Ishikawa (cell line): ENCODE data around the gene KRT7.
A peak's percentile ranks its signal among the peaks of the same experiment; 100 is the strongest.

Experiments used
- CEBPB ChIP-seq: IDR thresholded peaks from 2 replicates; pipeline ENCODE4 v1.6.1; 2012
- CREB1 ChIP-seq: IDR thresholded peaks from 2 replicates; pipeline ENCODE4 v1.6.1; 2012; ENCODE audit warnings: low read depth
- EGR1 ChIP-seq: IDR thresholded peaks from 2 replicates; pipeline ENCODE4 v1.6.1; 2012
- EP300 ChIP-seq: IDR thresholded peaks from 2 replicates; pipeline ENCODE4 v1.6.1; 2012; ENCODE audit warnings: borderline replicate concordance
- FOXM1 ChIP-seq: IDR thresholded peaks from 2 replicates; pipeline ENCODE4 v1.6.1; 2012; ENCODE audit warnings: low read depth, borderline replicate concordance
- MAX ChIP-seq: IDR thresholded peaks from 2 replicates; pipeline ENCODE4 v1.6.1; 2012
- NFIC ChIP-seq: IDR thresholded peaks from 2 replicates; pipeline ENCODE4 v1.6.1; 2012
- RAD21 ChIP-seq: IDR thresholded peaks from 2 replicates; pipeline ENCODE4 v1.6.1; 2012; ENCODE audit warnings: low read depth
- REST ChIP-seq: IDR thresholded peaks from 2 replicates; pipeline ENCODE4 v1.6.1; 2012; ENCODE audit warnings: low read depth, mild to moderate bottlenecking
- TAF1 ChIP-seq: IDR thresholded peaks from 2 replicates; pipeline ENCODE4 v1.6.1; 2012; ENCODE audit warnings: low read depth, mild to moderate bottlenecking
- TCF12 ChIP-seq: IDR thresholded peaks from 2 replicates; pipeline ENCODE4 v1.6.1; 2012; ENCODE audit warnings: low read depth
- TEAD4 ChIP-seq: IDR thresholded peaks from 2 replicates; pipeline ENCODE4 v1.6.1; 2012
- USF1 ChIP-seq: IDR thresholded peaks from 2 replicates; pipeline ENCODE4 v1.6.1; 2012
- YY1 ChIP-seq: IDR thresholded peaks from 2 replicates; pipeline ENCODE4 v1.6.1; 2012; ENCODE audit warnings: low read depth
- ZBTB7A ChIP-seq: IDR thresholded peaks from 2 replicates; pipeline ENCODE4 v1.6.1; 2012; ENCODE audit warnings: low read depth

KRT7 gene

DNA sequence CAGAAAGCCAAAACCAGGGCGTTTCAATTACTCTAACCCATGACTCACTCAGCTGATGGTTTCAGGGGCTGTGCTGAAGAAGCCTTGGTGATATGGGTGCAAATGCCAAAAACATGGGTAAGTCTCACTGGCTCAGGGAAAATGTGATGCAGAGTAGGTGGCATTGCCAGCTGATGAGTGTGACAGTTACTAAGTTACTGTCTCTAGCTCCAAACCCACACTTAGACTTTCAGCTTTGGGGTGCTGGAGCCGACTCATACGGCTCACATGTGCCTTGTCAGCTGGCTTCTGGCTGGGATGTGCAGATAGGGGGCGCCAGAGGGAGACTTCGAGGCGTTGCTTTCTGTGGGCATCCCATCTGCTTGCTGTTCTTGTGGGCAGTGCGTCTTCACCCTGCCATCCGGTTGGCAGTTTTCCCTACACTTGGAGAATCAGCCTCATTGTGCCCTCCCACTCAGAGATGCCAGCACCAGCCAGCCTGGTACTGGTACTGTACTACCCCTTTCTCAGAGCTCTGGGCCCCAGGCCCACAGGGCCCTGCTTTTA is 11.1 kb upstream of the KRT7 start:
- TF ChIP-seq TAF1 (no peak), USF1 (no peak), TEAD4 (no peak), EP300 (peak; percentile 14; the same call in 1 of the 2 replicates), CREB1 (no peak), NFIC (peak; percentile 54), EGR1 (no peak), TCF12 (0 out of 2 replicates have a peak, but pooled peaks have one; percentile 45), REST (no peak), MAX (peak; percentile 81), FOXM1 (no peak), YY1 (0 out of 2 replicates have a peak, but pooled peaks have one; percentile 45), RAD21 (peak; percentile 81), ZBTB7A (no peak), CEBPB (no peak)

DNA sequence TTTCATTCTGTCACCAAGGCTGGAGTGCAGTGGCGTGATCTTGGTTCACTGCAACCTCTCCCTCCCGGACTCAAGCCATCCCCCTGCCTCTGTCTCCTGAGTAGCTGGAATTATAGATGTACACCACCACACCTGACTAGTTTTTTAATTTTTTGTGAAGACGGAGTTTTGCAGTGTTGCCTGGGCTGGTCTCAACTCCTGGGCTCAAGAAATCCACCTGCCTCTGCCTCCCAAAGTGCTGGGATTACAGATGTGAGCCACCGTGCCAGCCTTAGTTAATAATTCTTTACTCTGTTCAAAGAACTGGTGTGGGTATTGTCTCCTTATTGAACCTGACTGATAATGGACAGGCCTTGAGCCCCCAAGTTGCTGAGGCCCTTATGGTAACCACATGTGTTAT is 10.4 kb upstream of the KRT7 start:
- TF ChIP-seq EGR1 (no peak), TCF12 (no peak), CEBPB (no peak), EP300 (no peak), ZBTB7A (no peak), NFIC (no peak)

DNA sequence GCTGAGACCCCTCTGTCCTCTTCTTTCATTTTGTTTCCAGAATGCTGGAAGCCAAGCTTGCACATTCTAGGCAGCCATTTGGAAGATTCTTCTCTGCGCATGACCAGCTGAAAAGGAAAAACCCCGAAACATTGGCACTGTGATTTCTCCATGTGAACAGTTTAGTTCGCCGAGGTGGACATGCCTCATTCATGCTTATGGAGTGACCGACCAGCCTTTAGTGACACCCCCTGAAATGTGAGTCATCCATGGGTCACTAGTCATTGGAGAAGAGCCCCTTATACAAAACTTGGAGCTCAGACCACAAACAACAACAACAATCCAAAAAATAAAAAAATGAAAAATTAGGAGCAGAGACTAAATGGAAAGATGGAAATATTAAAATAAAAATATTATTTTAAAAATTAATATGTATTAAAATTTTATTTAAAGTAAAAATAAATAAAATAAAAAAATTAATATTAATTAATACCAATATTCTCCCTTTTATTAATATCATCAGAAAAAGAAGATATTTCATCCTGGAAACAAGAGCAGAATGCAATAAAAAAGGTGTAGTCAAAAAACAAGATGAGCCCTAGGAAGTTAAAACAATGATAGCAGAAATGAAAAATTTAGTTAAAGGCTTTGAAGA is 9.5 kb upstream of the KRT7 start:
- TF ChIP-seq ZBTB7A (no peak), RAD21 (no peak)

DNA sequence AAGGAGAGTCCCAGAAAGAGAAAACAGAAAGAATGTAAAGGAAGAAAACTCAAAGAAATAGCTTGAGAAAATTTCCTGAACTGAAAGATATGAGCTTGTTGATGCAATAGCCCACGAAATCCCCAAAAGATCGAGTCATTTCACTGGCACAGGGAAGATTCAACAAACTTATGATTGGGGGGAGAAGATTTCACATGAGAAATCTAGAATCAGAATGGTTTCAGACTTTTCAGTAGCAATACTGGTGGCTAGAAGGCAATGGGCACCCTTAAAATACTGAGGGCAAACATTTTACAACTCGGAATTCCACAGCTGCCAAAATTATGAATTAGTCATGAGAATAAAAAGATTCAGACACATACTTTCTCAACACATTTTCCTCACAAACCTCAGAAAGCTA is 8.9 kb upstream of the KRT7 start:
- TF ChIP-seq CEBPB: no peak
- no peak for TF ChIP-seq NFIC
- no peak for TF ChIP-seq USF1
- no peak for TF ChIP-seq TEAD4
- no peak for TF ChIP-seq FOXM1
- no peak for TF ChIP-seq MAX
- no peak for TF ChIP-seq RAD21
- no peak for TF ChIP-seq REST
- no peak for TF ChIP-seq TCF12
- TF ChIP-seq EGR1: no peak
- no peak for TF ChIP-seq ZBTB7A

- TF ChIP-seq YY1: no peak
- TF ChIP-seq EP300: no peak
- TF ChIP-seq TCF12: no peak
- TF ChIP-seq ZBTB7A: no peak
- no peak for TF ChIP-seq TEAD4
- TF ChIP-seq CREB1: no peak
- TF ChIP-seq TAF1: no peak
- TF ChIP-seq FOXM1: no peak
- TF ChIP-seq CEBPB: no peak
Measured at GRCh38 chr12:52225752-52226151, 7.3 kb upstream of the KRT7 start.

DNA sequence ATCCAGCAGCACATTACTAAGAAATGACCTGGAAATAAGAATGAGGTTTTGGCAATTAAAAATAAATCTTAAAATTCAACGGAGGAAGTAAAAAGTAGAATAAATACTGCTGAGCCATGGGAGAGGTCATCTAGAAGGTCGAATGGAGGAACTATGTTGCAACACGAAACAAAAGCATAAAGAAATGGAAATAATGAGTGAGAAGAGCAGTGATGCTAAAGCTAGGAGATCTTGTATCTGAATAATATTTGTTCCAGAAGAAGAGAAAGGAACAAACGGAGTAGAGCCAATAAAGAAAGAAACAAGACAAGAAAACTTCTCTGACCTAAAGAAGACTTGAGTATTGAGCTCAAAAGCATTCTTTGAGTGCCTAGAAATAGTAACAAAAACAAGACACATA is 6.6 kb upstream of the KRT7 start:
- no peak for TF ChIP-seq EP300
- no peak for TF ChIP-seq TAF1
- TF ChIP-seq EGR1: no peak
- TF ChIP-seq USF1: no peak
- no peak for TF ChIP-seq RAD21
- TF ChIP-seq FOXM1: no peak
- TF ChIP-seq TEAD4: no peak
